GM21515 (cell line): ENCODE results near the gene C4orf50.

Experiments used
- ATAC-seq: cut with Tn5 transposase; IDR thresholded peaks from one replicate; pipeline ENCODE4 v1.9.1; 2021; ENCODE audit not compliant: unreplicated experiment

The C4orf50 gene

DNA sequence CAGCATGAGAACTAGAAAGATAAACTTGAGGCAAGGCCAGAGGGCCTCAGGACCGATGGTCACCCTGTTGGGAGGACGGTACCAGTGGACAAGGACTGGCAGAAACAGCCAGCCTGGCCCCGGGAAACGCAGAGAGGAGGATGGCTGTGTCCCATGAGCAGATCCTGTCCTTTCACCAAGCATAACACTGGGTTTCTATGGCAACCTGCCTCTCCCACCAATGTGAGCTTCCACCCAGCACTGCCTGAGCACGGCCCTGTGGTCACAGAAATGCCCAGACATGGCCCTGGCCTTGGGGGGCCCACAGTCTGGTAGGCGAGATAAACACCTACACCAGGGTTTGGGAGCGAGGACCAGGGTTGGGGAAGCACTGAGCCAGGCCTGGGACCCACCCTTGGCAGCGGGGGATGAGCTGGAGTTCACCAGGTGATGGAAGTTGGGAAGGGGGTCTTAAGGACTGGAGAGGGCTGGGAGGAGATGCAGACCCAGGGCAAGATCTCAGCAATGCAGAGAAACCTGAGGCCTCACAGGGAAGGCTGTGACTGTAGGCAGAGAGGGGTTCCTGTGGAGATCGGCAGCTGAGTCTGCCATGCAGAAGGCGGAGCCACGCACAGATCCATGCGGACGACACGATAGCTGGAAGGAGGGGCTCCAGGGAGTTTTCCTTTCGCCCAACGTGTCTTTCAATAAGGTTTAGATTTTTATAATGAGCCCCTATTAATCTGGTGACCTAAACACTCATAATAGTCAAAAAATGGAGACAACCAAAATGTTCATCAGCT, 92.6 kb downstream of the C4orf50 start:
- ATAC-seq = no peak

DNA sequence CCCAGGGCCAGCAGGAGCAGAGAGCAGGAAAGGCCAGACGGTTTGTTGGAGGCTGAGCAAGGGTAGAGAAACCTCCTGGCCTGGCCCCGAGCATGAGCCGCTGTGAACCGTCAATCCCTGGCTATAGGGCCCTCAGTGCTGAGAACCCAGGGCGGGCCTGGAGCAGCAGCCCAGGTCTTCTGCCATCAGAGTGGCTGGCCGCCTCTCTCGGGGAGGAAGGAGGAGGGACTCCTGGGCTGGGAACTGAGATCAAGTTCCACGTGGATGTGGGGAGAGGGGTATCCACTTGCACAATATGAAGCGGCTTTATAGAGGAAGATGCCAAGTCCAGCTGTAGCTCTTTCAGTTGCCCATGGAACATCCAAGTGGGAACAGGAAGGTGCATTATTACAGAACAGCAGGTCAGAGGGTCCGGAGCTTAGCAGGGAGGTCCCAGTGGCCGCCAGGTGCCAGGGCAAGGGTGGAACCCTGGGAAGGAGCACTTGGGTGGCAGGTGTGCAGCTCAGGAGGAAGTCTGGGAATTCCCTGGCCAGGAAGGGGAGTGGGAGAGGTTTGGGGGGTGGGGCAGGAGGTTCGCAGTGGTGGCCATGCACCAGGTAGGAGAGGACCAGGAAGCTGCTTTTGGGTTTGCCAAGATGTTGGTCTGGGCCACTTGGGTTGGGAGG, 93.6 kb downstream of the C4orf50 start:
- ATAC-seq = no peak

GRCh38 chr4:5923376-5923775, 94.9 kb downstream of the C4orf50 start:
- ATAC-seq = no peak

DNA sequence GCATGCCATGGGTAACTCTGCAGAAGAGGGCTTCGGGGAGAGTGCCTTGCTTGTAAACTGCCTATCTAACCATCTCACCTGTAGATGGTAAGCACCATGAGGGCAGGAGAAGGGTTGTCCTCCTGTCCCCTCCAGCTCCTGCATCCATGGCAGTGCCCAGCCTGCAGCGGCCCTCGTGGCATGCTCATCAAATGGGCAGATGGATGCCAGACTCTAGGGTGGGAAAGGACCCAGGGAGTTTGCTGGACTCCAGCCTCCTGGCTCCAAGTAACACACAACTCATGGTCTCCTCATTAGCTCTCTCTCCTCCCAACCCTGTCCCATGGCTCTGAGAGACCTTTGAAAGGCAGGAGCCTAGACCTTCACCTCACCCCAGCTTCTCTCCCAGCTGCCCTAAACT, 95.7 kb downstream of the C4orf50 start:
- no peak for ATAC-seq

DNA sequence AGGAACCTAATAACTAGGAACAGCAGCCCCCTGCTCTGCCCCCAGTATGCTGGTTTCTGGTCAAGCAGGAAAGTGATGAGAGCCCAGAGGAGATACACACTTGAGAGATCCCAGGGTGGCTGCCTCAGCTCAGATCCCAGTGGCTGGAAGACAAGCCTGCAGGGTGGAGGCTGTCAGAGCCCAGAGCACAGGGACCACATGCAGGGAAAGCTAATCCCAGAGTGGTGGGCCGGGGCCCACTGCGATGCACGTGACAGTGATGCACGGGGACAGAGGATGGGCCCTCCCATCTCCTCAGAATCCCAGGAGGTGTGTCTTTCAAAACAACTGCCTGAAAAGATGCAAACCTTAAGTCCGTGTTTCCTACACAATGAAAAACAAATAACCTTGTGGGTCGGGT, 96.2 kb downstream of the C4orf50 start:
- ATAC-seq = no peak

DNA sequence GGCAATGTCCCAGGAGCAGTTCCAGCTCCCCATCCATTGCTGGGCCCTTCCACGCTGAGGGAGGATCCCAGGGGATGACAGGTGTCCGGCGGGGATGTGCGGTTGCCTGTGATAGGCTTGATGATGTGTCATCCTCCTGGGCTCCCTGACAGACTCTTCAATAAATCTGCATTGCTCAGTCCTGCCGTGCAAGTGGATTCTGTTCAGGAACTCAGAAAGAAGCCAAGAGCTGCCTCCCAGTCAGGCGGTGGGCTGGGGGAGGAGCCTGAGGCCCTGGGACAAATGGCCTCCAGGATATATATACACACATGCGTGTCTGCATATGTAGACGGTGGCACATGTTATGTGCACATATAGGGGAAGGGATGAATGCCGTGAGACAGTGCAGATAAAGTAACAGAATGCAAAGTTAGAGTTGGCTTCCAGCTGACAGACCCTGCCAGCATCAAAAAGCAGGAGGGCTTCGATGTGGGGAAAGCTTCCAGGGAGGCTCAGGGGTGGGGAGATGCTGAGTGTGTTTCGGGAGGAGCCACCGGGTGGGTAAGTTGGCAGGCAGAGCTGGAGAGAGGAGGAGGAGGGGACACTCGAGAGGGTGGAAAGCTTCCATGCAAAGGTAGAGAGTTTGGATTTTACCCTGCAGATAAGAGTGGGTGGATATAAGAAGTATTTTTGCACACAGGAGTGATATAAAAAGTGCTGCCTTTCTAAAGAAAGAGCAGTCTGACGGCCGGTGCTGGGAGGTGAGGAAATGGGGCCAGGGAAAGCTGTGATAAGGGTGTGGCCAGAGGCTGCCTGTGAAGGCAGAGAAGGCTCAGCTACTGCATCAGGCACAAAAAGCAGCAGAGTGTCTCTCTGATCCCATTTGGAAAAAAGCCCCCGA, 96.9 kb downstream of the C4orf50 start:
- no peak for ATAC-seq

DNA sequence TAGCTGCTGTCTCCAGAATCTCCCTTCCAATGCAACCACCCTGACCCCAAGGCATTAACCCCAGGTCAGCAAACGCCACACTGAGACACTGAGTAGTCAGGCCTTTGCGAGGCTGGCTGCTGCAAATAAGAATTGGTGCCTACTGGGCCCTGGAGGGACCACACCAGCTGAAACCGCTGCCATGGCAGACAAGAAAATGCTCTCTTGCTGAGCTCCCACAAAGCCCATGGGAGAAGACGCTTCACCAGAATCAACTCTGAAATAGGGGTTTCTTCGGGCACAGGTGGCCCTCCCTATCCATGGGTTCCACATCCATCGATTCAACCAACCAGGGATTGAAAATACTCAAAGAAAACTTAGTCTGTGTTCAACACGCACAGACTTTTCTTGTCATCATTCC, 98.7 kb downstream of the C4orf50 start:
- ATAC-seq = no peak

DNA sequence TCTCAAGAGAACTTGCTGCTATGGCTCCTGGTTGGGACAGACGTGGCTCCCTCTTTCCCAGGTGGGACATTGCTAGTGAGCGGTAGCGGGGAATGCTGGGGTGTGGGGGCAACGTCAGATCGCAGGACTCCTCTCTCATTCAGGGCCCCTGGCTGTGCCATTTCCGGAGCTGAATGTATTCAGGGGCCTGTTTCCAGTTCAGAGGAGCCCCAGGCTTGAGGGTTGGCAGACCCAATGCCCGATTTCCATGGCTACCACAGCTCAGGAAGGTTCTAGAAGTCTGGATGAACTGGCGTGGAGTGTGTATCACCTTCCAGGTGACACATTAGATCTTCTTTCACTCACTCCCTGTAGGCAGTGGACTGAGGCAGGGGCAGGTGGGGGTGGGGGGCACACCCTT, 99.2 kb downstream of the C4orf50 start:
- no peak for ATAC-seq

- no peak for ATAC-seq
Measured at GRCh38 chr4:5918331-5918985, 99.8 kb downstream of the C4orf50 start.

DNA sequence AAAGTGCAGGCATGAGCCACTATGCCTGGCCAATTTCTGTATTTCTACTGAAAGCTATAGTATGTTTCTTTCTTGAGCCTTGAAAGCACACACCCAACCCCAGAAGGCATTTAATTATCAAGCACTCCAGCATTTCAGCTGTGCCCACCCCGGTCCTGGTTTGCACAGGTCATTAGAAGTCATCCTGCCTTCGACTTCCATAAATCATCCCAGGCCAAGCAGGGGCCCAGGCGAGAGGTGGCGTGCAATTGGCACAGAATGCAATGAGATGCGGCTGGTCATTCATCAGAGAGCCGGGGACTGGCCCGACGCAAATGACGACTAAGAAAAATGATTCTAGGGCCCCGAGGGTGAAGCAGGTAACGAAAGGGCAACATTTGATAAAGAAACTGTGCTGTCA, 100.6 kb downstream of the C4orf50 start:
- ATAC-seq = no peak

- ATAC-seq = no peak
Measured at GRCh38 chr4:5916229-5916628, 102.0 kb downstream of the C4orf50 start.

DNA sequence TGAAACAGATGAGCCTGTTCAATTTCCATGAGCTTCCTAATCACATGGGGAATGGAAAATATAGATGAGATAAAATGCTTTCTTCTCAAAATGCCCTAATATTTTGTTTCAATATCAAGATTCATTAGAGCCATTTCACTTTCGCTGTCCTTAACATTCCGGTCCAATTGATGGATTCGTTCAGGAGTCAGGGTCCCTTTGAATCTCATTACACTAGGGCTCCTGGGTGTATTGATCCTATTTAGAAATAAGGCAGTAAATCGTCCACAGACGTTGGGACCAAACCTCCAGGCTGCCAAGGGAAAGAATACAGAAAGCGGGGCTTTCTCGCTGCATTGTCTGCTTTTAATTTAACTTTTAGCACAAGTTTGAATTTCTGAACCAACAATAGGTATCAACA, 104.8 kb downstream of the C4orf50 start:
- ATAC-seq = no peak

- no peak for ATAC-seq
Measured at GRCh38 chr4:5912614-5913019, 105.6 kb downstream of the C4orf50 start.

- no peak for ATAC-seq
Measured at GRCh38 chr4:5908876-5909427, 109.3 kb downstream of the C4orf50 start.

DNA sequence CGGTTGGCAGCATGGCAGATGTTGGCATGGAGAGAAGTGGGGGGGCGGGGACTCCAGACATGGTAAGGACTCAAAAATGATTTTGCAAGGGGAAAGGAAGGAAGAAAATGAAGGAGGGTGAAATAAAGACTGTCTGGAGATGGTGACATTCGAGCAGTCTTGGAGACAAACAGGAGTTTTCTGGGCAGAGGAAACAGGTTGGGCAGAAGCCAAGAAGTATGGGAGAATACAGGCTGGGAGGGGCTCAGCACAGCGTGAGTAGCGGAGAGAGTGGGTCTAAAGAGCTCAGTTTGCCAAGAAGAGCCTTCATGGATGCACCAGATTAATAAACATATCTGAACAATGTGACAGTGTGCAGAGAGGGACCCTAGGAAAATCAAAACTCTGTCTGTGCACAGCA, 112.0 kb downstream of the C4orf50 start:
- no peak for ATAC-seq

GRCh38 chr4:5905714-5906113, 112.5 kb downstream of the C4orf50 start:
- no peak for ATAC-seq

DNA sequence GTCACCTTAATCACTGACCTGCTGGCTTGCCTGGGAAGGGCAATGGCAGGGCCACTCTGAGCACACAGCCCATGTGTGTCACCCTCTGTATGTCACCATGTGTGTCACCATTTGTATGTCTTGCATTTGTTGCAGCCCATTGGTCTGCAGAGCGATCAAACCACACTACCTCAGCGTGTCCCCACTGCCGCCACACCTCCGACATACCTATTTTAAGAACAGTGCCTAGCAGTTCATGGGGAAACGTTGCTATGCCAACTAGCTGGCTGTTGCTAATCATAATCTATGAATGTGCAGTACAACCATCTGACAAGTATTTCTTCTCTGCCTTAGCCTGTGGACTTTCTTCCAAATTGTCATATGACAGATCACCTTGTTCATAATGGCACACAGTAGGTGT, 117.4 kb downstream of the C4orf50 start:
- no peak for ATAC-seq

- ATAC-seq = no peak
Measured at GRCh38 chr4:5899881-5900280, 118.3 kb downstream of the C4orf50 start.

- ATAC-seq = no peak
Measured at GRCh38 chr4:5899396-5899795, 118.8 kb downstream of the C4orf50 start.

- ATAC-seq = no peak
Measured at GRCh38 chr4:5897674-5898073, 120.6 kb downstream of the C4orf50 start.

- no peak for ATAC-seq
Measured at GRCh38 chr4:5895287-5895686, 122.9 kb downstream of the C4orf50 start.
